Astrocyte (in vitro differentiated cells and primary cell): ENCODE results near the gene ZNF682.

ENCODE experiments used
- EZH2 ChIP-seq: IDR thresholded peaks from 2 replicates; pipeline ENCODE4 v1.6.1; 2012; ENCODE audit warnings: mild to moderate bottlenecking, low read length, inconsistent platforms; ENCODE audit not compliant: insufficient read depth
- TF ChIP-seq, protein P1 (sequence below): IDR thresholded peaks from 2 replicates; pipeline ENCODE4 v1.5.1; 2011; ENCODE audit warnings: low read depth, mild to moderate bottlenecking, inconsistent platforms, low read length, moderate library complexity; ENCODE audit not compliant: insufficient read depth

- TF ChIP-seq, protein P1, sequence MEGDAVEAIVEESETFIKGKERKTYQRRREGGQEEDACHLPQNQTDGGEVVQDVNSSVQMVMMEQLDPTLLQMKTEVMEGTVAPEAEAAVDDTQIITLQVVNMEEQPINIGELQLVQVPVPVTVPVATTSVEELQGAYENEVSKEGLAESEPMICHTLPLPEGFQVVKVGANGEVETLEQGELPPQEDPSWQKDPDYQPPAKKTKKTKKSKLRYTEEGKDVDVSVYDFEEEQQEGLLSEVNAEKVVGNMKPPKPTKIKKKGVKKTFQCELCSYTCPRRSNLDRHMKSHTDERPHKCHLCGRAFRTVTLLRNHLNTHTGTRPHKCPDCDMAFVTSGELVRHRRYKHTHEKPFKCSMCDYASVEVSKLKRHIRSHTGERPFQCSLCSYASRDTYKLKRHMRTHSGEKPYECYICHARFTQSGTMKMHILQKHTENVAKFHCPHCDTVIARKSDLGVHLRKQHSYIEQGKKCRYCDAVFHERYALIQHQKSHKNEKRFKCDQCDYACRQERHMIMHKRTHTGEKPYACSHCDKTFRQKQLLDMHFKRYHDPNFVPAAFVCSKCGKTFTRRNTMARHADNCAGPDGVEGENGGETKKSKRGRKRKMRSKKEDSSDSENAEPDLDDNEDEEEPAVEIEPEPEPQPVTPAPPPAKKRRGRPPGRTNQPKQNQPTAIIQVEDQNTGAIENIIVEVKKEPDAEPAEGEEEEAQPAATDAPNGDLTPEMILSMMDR = peak; percentile 15
- no peak for TF ChIP-seq EZH2
These were observed 41.5 kb downstream of the ZNF682 start for GRCh38 chr19:19997656-19998268.
